ENCODE results near the gene ATP6AP2.

GRCh38 chrX:40571600-40571999 is 9.2 kb upstream of the ATP6AP2 start:
- TF ChIP-seq EZH2 (IDR thresholded peaks at IDR 0.05; ENCODE audit: low read depth) (no peak), CTCF (conservative IDR thresholded peaks at IDR 0.05) (no peak)

Measured in PC-9 (cell line).